ENCODE data around the gene ROGDI. TPM values are rescaled to one million over a fixed set of nuclear protein-coding genes. Genes with fewer than 3 reads are reported as not detected.

The ROGDI gene, protein sequence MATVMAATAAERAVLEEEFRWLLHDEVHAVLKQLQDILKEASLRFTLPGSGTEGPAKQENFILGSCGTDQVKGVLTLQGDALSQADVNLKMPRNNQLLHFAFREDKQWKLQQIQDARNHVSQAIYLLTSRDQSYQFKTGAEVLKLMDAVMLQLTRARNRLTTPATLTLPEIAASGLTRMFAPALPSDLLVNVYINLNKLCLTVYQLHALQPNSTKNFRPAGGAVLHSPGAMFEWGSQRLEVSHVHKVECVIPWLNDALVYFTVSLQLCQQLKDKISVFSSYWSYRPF
- 10 to 100 TPM in 1 of 2 experiments, 1 to 10 TPM in 1; 9.4 to 11.0 TPM for total RNA-seq
- polyA plus RNA-seq (2013, experiment 1 of 2), result 20.7 TPM
- polyA plus RNA-seq (2013, experiment 2 of 2), result 22.5 TPM
- total RNA-seq, result 0 to 6.6 (median 2.4) reads per million in 172 experiments

DNA sequence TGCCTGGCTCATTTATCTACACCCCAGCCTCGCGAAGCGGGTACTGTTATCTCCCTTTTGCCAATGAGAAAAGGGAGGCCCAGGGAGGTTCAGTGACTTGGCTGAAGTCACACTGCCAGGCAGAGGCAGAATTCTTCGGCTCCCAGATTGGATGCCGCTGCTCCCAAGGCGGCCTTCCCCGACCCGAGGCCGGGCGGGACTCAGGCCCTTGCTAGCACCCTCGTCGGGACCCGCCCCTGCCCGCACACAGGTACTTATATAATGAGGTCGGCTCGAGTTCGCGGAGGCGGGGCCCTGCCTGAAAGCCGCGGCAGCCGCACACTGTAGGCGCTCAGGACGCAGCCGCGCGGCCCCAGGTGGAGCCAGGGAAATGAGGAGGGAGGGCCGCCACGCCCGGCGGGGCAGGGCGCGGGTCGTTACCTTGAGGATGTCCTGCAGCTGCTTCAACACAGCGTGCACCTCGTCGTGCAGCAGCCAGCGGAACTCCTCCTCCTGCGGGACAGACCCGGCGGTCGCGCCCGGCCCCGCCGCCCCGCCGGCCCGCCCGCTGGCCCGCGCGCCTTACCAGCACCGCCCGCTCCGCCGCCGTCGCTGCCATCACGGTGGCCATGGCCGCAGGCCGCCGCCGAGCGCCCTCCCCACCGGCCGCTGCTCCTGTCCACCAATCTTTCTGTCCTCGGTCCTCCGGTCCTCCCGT lies at the start of gene ROGDI:
Gene ROGDI, minus strand, starts transcription at position 672 of the 697 bp plus-strand sequence. Its CDS starts 62 bp downstream, at position 610.
- intact Hi-C loops (cut with DNase I, micrococcal nuclease), result loop anchor here (1.0 to 10.0 kb wide), 4 partner anchors 34 to 187 kb away; partner anchors contain the start of genes ANKS3 (in 2 of the 2), DNAAF8 (in 2 of the 2) and UBALD1 (in 1 of the 2)
- CTCF ChIA-PET, result interaction anchor here (1.0 to 1.6 kb wide), 3 partner anchors 33 to 68 kb away, joined by 3 to 5 read pairs (median 3); partner anchors contain the start of genes ANKS3 and DNAAF8
- Histone ChIP-seq H3K27me3 (ENCODE audit: control insufficient read depth in 1 of 2, insufficient read depth in 2 of 2, low read length in 2 of 2) (no peaks in the 10 kb centered on the region), H3K4me3 (ENCODE audit: low read length) (peak within 1 kb of the TSS; percentile 61), H3K4me1 (ENCODE audit: insufficient read depth, low read length) (peaks cover 24% of the 10 kb centered on the region), H3K36me3 (ENCODE audit: insufficient read depth, low read length) (peaks cover 32% of the 10 kb centered on the region), H3K9me3 (ENCODE audit: control insufficient read depth in 1 of 2, insufficient read depth in 1 of 2, low read length in 2 of 2) (no peaks in the 10 kb centered on the region), H3K27ac (ENCODE audit: low read depth in 1 of 2, low read length in 2 of 2) (peak within 1 kb of the TSS; percentile 91 to 94)
- Mint-ChIP-seq H3K4me3 (peak within 1 kb of the TSS; percentile 93), H3K36me3 (ENCODE audit: low read depth) (peaks cover 24% of the 10 kb centered on the region), H3K27me3 (no peaks in the 10 kb centered on the region), H3K4me1 (ENCODE audit: low read depth) (peaks cover 22% of the 10 kb centered on the region), H3K9me3 (no peaks in the 10 kb centered on the region), H3K27ac (peak within 1 kb of the TSS; percentile 96)
- peak; percentile 64 to 95 (median 83) for DNase-seq
- POLR2A ChIA-PET, result interaction anchor here (0.5 to 3.0 kb wide), 15 partner anchors 8 to 1012 kb away, joined by 3 to 38 read pairs (median 4); partner anchors contain the start of genes ANKS3, DNAAF8, GLYR1 and MGRN1
- ATAC-seq (ENCODE audit: poor library complexity), result peak; percentile 72
- TF ChIP-seq CTCF (IDR thresholded peaks at IDR 0.05), result no peak

GRCh38 chr16:4850211-4850610 lies 47.8 kb upstream of the ROGDI start:
- H3K4me1 Mint-ChIP-seq (ENCODE audit: low read depth), result peaks cover 57% of the 10 kb centered on the region
- H3K9me3 Mint-ChIP-seq, result no peaks in the 10 kb centered on the region
- H3K4me1 ChIP-seq (ENCODE audit: insufficient read depth, low read length), result peaks cover 44% of the 10 kb centered on the region
- H3K27ac ChIP-seq (ENCODE audit: low read depth in 1 of 2, low read length in 2 of 2), result no peak overlapping the region
- peaks cover 51% of the 10 kb centered on the region for H3K36me3 Mint-ChIP-seq (ENCODE audit: low read depth)
- ChIA-PET POLR2A (no interaction called here), CTCF (no interaction called here)
- H3K36me3 ChIP-seq (ENCODE audit: insufficient read depth, low read length), result peaks cover 18% of the 10 kb centered on the region
- no peaks in the 10 kb centered on the region for H3K9me3 ChIP-seq (ENCODE audit: control insufficient read depth in 1 of 2, insufficient read depth in 1 of 2, low read length in 2 of 2)
- peak overlapping the region; percentile 57 for H3K27ac Mint-ChIP-seq
- no peak overlapping the region for H3K4me3 ChIP-seq (ENCODE audit: low read length)
- peak overlapping the region; percentile 78 for H3K4me3 Mint-ChIP-seq
- intact Hi-C loops (cut with DNase I, micrococcal nuclease), result no loop called here
- H3K27me3 ChIP-seq (ENCODE audit: control insufficient read depth in 1 of 2, insufficient read depth in 2 of 2, low read length in 2 of 2), result no peaks in the 10 kb centered on the region
- DNase-seq (no peak), ATAC-seq (ENCODE audit: poor library complexity) (no peak)
- no peak for TF ChIP-seq CTCF (IDR thresholded peaks at IDR 0.05)
- no peaks in the 10 kb centered on the region for H3K27me3 Mint-ChIP-seq
